ENCODE measurements around the gene APH1B.

GRCh38 chr15:63335543-63336240 lies 58.3 kb downstream of the APH1B start:
- TF ChIP-seq, protein P1, sequence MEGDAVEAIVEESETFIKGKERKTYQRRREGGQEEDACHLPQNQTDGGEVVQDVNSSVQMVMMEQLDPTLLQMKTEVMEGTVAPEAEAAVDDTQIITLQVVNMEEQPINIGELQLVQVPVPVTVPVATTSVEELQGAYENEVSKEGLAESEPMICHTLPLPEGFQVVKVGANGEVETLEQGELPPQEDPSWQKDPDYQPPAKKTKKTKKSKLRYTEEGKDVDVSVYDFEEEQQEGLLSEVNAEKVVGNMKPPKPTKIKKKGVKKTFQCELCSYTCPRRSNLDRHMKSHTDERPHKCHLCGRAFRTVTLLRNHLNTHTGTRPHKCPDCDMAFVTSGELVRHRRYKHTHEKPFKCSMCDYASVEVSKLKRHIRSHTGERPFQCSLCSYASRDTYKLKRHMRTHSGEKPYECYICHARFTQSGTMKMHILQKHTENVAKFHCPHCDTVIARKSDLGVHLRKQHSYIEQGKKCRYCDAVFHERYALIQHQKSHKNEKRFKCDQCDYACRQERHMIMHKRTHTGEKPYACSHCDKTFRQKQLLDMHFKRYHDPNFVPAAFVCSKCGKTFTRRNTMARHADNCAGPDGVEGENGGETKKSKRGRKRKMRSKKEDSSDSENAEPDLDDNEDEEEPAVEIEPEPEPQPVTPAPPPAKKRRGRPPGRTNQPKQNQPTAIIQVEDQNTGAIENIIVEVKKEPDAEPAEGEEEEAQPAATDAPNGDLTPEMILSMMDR (IDR thresholded peaks at IDR 0.05): no peak
- TF ChIP-seq POLR2AphosphoS5 (IDR thresholded peaks at IDR 0.05): no peak

Data from transverse colon (tissue), 4 donors.